Measurements from ENCODE around the gene CCDC106. TPM values are rescaled to one million over a fixed set of nuclear protein-coding genes. Genes with fewer than 3 reads are reported as not detected.
A peak's percentile ranks its signal among the peaks of the same experiment; 100 is the strongest.

CCDC106 gene
- total RNA-seq, 1 donor, result 8.5 TPM

DNA sequence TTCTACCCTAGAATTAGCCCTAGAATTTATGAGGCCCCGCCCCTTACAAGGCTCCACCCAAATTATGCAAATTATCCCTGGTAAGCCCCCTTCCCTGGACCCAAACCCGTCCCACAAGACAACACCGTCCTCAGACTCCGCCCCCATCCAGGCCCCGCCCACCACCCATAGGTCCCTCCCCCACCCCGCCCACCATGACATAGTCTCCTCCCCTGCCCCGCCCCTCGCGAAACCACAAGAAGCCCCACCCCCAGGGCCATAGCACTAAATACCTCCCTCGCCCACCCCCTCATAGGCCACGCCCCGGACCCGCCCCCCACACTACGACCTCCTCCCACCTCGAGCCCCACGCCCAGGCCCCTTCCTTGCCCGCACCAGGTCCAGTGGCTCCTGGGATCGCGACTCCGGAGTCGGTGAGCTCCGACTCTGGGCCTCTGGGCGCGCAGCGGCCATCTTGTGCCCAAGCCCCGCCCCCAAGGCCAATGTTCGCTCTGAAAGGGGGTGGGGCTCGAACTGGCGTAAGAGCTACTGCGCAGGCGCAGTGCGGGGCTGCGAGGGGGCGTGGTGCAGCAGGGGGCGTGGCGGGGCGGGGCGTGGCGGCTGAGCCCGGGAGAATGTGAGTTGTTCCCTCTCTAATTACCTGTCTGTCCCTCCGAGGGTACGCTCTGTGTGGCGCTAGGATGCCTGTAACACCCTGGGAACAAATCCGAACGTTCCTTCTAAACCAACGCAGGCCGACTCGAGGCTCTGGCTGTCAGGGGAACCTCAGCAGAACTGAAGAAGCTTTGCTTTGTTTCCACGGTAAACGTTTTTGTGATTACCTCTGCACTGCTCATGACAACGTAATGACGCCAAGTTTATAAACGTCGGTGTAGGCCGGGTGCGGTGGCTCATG lies 23.7 kb upstream of the CCDC106 start, which contains the start of gene ZNF784:
ZNF784 (minus strand) TSS at position 458 of the 895 bp plus-strand sequence; CDS start at position 453, 5 bp downstream.
- TF ChIP-seq, protein P1, sequence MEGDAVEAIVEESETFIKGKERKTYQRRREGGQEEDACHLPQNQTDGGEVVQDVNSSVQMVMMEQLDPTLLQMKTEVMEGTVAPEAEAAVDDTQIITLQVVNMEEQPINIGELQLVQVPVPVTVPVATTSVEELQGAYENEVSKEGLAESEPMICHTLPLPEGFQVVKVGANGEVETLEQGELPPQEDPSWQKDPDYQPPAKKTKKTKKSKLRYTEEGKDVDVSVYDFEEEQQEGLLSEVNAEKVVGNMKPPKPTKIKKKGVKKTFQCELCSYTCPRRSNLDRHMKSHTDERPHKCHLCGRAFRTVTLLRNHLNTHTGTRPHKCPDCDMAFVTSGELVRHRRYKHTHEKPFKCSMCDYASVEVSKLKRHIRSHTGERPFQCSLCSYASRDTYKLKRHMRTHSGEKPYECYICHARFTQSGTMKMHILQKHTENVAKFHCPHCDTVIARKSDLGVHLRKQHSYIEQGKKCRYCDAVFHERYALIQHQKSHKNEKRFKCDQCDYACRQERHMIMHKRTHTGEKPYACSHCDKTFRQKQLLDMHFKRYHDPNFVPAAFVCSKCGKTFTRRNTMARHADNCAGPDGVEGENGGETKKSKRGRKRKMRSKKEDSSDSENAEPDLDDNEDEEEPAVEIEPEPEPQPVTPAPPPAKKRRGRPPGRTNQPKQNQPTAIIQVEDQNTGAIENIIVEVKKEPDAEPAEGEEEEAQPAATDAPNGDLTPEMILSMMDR (IDR thresholded peaks at IDR 0.05; ENCODE audit: insufficient read depth, low read length), result no peak
- DNase-seq (ENCODE audit: low read depth), result peak; percentile 94
- peak within 1 kb of the TSS; percentile 76 for H3K4me3 ChIP-seq (ENCODE audit: low read depth, low read length)

DNA sequence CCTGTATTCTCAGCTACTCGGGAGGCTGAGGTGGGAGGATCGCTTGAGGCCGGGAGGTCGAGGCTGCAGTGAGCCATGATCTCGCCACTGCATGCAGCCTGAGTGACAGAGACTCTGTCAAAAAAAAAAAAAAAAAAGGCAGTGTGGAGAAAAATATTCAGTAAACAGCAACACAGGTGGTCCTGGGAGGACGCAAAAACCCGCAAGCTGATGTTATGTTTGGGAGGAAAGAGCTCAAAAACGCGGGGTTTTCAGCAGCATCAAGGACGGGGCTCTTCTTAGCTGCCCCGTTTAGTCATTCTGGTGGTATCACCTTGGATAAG lies 23.0 kb upstream of the CCDC106 start:
- TF ChIP-seq, protein P1 (IDR thresholded peaks at IDR 0.05; ENCODE audit: insufficient read depth, low read length), result no peak
- no peak for DNase-seq (ENCODE audit: low read depth)
- peak overlapping the region; percentile 71 for H3K4me3 ChIP-seq (ENCODE audit: low read depth, low read length)

DNA sequence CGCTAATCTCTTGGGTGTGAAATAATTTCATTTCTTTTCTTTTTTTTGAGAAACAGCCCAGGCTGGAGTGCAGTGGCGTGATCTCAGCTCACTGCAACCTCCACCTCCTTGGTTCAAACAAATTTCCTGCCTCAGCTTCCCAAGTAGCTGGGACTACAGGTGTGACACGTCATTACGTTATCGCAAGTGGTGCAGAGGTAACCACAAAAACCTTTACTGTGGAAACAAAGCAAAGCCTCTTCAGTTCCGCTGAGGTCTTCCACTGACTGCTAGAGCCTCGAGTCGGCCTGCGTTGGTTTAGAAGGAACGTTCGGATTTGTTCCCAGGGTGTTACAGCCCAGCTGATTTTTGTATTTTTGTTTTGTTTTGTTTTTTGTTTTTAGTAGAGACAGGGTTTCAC lies 21.7 kb upstream of the CCDC106 start:
- TF ChIP-seq, protein P1 (IDR thresholded peaks at IDR 0.05; ENCODE audit: insufficient read depth, low read length), result no peak
- H3K4me3 ChIP-seq (ENCODE audit: low read depth, low read length), result no peak overlapping the region
- no peak for DNase-seq (ENCODE audit: low read depth)

DNA sequence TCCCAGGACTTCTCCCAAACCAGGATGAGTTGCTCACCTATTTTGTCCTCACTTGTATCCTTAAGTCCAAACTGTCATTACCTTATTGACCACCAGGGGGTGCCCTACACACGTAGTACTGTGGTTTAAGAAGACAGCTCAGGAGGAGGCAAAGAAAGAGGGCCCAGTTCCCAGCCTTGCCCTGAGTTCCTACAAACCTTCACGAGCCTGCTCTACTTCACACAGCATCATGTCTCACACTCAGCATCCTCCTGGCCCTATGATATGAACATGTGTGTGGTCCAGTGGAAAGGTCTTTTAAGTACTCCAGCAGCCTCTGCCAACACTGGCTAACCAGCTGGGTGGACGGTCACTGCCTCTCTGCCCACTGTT lies 15.6 kb upstream of the CCDC106 start:
- TF ChIP-seq, protein P1 (IDR thresholded peaks at IDR 0.05; ENCODE audit: insufficient read depth, low read length), result peak; percentile 80
- DNase-seq (ENCODE audit: low read depth), result peak; percentile 98
- H3K4me3 ChIP-seq (ENCODE audit: low read depth, low read length), result no peak overlapping the region

DNA sequence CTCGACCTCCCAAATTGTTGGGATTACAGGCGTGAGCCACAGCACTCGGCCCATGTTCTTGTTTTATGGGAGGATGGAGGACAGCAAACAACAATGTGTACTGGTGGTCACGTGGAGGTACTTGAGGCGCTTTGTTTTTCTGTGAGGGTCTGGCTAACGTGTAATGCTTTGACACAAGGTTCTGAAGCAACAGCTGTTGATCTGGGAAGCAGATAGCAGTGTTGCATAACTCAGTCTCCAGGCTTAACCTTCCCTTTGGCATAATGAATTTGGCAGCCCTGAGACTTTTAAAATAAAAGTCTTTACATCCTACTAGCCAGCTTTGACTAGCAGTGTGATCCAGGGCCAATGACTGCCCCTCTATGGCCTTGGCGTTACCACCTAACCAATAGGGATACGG lies 14.2 kb upstream of the CCDC106 start:
- peak; percentile 33 for DNase-seq (ENCODE audit: low read depth)
- TF ChIP-seq, protein P1 (IDR thresholded peaks at IDR 0.05; ENCODE audit: insufficient read depth, low read length), result no peak
- H3K4me3 ChIP-seq (ENCODE audit: low read depth, low read length), result no peak overlapping the region

DNA sequence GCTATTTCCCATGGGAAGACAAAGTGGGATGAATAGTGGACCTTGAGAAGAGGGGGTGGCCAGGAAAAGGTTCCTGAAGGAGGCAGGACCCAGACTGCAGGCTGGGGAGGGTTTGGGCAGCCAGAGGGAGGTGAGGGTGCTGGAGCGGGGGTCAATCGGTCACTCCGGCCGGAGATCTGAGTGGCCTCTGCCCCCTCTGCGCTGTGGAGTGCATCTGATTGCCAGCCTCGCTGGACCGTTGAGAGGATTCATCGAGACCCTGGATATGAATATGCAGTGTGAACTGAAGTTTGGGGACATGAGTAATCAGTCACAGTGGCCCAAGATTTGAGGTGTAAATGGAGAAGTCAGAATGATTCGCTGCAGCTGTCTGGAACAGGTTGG lies 12.7 kb upstream of the CCDC106 start:
- peak overlapping the region; percentile 100 for H3K4me3 ChIP-seq (ENCODE audit: low read depth, low read length)
- TF ChIP-seq, protein P1 (IDR thresholded peaks at IDR 0.05; ENCODE audit: insufficient read depth, low read length), result no peak
- DNase-seq (ENCODE audit: low read depth), result no peak

All from fibroblast of the aortic adventitia (primary cell).